PFSK-1 (cell line): Measurements from ENCODE around the gene DCUN1D2.

Experiments used
- POLR2AphosphoS5 ChIP-seq: IDR thresholded peaks from 2 replicates; pipeline ENCODE4 v1.6.1; 2012; ENCODE audit warnings: low read depth, mild to moderate bottlenecking, control low read depth, low read length, moderate library complexity
- SIN3A ChIP-seq: IDR thresholded peaks from 2 replicates; pipeline ENCODE4 v1.6.1; 2012; ENCODE audit warnings: mild to moderate bottlenecking, low read length, moderate library complexity, borderline replicate concordance; ENCODE audit not compliant: insufficient read depth

- no peak for TF ChIP-seq POLR2AphosphoS5
- no peak for TF ChIP-seq SIN3A
Measured at GRCh38 chr13:113519556-113519955, 29.0 kb upstream of the DCUN1D2 start.
